Colonic mucosa (tissue), 4 donors: Measurements from ENCODE around the gene FAM114A2. TPM values are rescaled to one million over a fixed set of nuclear protein-coding genes. Genes with fewer than 3 reads are reported as not detected.
"Not testable (repeated sequence)": the region's sequence is repeated elsewhere in the genome, so short reads cannot be mapped to it uniquely, and the experiment has no call there.

Experiments used
- DNase-seq: peaks from one replicate; pipeline ENCODE4 v3.0.0-alpha.2; 2020
- H3K27ac ChIP-seq: fragments of 200-600 bp; one replicate; pipeline ENCODE4 v1.8.0; 2021
- H3K27me3 ChIP-seq: fragments of 200-600 bp; one replicate; pipeline ENCODE4 v1.8.0; 2021
- H3K36me3 ChIP-seq: fragments of 200-600 bp; one replicate; pipeline ENCODE4 v1.8.0; 2021
- H3K4me1 ChIP-seq: fragments of 200-600 bp; one replicate; pipeline ENCODE4 v1.8.0; 2021; ENCODE audit warnings: mild to moderate bottlenecking
- H3K4me3 ChIP-seq: fragments of 200-600 bp; one replicate; pipeline ENCODE4 v1.8.0; 2021
- H3K9ac ChIP-seq, 2 donors: one replicate each; pipeline ENCODE4 v1.7.0; 2013; ENCODE audit warnings: control low read depth in 2 of 2, low read depth in 2 of 2, low read length in 2 of 2
- H3K9me3 ChIP-seq: fragments of 200-600 bp; one replicate; pipeline ENCODE4 v1.8.0; 2021
- intact Hi-C: fragments of 100-400 bp; cut with DNase I; formaldehyde crosslinking; loops from one replicate; pipeline ENCODE4 v1.14.1; 2022
- total RNA-seq, 2 donors: library from RNA; stranded (reverse); fragmentation: NEBNext Ultra II Directional in 1 of 2; extraction: Animal tissue kit (Norgen Biotek cat#: 25700) in 1 of 2; gene quantifications; one replicate each; pipeline ENCODE4 v1.2.1, GENCODE V29; 2021
- TF ChIP-seq, protein P1 (sequence below): fragments of 200-600 bp; IDR thresholded peaks from one replicate; pipeline ENCODE4 v1.8.0; 2022; ENCODE audit warnings: antibody characterized with exemption, mild to moderate bottlenecking
- donor health status: healthy.
- donor health status: DM: no; HTN: no; CAD: no.
- donor health status: DM: no; HTN: no; CAD: no.

The FAM114A2 gene
- total RNA-seq, 2 donors from 2014 or later: 15.8 to 16.0 TPM

DNA sequence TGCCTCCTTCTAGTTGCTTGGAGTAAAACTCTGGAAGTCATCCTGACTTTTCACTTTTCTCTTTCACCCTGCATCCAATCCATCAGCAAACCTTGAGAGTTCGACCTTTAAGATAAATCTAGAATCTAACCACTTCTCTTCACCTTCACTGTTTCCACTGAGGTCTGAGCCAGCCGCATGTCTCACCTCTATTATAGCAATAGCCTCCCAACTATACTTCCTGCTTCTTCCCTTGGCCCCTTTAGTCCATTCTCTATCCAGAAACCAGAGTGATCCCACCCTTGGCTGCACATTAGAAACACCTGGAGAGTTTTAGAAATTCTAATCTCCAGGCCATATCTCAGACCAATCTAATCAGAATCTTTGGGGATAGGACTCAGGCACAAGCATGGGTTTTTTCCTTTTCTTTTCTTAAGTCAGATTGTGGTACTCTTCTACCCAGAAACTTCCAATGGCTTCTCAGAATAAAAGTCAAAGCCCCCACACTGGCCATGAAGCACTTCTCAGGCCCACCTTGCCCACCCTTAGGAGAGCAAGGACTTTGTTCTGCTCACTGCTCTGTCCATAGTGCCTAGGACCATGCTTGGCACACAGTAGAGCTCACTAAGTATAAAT lies 33.2 kb upstream of the FAM114A2 start:
- H3K9ac ChIP-seq: no peak overlapping the region
- TF ChIP-seq, protein P1, sequence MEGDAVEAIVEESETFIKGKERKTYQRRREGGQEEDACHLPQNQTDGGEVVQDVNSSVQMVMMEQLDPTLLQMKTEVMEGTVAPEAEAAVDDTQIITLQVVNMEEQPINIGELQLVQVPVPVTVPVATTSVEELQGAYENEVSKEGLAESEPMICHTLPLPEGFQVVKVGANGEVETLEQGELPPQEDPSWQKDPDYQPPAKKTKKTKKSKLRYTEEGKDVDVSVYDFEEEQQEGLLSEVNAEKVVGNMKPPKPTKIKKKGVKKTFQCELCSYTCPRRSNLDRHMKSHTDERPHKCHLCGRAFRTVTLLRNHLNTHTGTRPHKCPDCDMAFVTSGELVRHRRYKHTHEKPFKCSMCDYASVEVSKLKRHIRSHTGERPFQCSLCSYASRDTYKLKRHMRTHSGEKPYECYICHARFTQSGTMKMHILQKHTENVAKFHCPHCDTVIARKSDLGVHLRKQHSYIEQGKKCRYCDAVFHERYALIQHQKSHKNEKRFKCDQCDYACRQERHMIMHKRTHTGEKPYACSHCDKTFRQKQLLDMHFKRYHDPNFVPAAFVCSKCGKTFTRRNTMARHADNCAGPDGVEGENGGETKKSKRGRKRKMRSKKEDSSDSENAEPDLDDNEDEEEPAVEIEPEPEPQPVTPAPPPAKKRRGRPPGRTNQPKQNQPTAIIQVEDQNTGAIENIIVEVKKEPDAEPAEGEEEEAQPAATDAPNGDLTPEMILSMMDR: no peak
- H3K36me3 ChIP-seq: no peaks in the 10 kb centered on the region
- H3K4me3 ChIP-seq: no peak overlapping the region
- H3K27me3 ChIP-seq: no peaks in the 10 kb centered on the region
- no peak overlapping the region for H3K27ac ChIP-seq
- H3K4me1 ChIP-seq: no peaks in the 10 kb centered on the region
- no peaks in the 10 kb centered on the region for H3K9me3 ChIP-seq
- intact Hi-C loops: loop anchor here (2.0 to 10.0 kb wide), 2 partner anchors 333 to 543 kb away; no protein-coding TSS in a partner anchor
- DNase-seq: no peak

DNA sequence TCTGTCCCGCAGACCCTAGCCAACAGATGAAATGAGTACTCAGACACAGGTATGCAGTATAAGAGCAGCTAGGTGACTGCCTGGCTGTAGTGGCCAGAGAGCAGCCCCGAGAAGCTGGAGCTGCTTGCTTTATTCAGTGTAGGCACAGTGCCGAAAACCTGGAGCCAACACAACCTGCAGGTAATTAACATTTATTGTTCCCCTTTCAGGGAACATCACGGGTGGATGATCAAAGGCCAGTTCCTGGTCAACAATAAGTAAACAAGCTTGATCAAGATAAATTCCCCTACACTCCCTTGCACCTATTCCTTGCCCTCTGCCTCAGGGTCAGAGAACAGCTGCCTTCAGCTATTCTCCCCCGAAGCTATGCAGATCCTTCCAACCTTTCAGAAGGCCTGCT lies 31.1 kb upstream of the FAM114A2 start:
- DNase-seq: peak; percentile 29
- not testable (repeated sequence) for H3K27me3 ChIP-seq, H3K9me3 ChIP-seq, H3K9ac ChIP-seq, H3K36me3 ChIP-seq, H3K27ac ChIP-seq, H3K4me3 ChIP-seq, H3K4me1 ChIP-seq
- intact Hi-C loops: loop anchor here (10.0 kb wide), 1 partner anchor 545 kb away; no protein-coding TSS in a partner anchor

DNA sequence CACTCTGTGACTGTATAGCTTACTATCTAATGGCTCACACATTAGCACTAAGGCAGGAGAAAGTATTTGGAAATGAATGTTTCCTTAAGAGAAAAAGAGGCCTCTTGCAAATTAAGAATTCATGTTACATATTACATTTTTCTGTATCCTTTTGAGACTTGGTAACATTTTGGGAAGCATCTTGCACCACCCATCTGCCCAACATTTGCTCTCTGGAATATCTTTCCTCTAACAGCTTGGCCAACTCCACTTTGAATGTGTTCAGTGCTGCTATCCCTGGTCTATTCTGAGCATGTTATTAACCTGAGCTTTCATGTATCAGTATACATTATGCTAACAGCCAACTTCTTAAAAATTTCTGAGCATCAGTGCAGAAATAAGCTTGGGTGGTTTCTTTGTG lies 27.3 kb upstream of the FAM114A2 start:
- intact Hi-C loops: no loop called here
- no peaks in the 10 kb centered on the region for H3K27me3 ChIP-seq

DNA sequence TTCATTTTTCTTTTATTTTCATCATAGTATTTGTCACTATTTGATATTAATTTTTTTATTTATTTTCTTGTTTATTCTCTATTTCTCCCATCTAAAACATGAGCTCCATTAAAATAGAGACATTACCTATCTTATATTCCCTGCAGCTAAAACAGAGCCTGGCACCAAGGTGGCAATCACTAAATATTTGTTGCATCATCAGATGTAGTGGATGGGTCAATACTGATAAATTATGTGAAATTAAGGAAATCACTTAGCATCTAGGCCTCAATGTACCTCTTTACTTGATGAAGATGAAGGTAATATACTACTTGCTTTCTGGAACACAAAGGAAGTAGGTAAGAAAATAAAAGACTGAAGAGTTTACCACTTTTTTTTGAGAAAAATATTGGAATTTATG lies 24.7 kb upstream of the FAM114A2 start:
- Histone ChIP-seq H3K9me3 (no peaks in the 10 kb centered on the region), H3K4me1 (no peaks in the 10 kb centered on the region), H3K9ac (no peak overlapping the region), H3K27me3 (no peaks in the 10 kb centered on the region), H3K27ac (no peak overlapping the region), H3K4me3 (no peak overlapping the region), H3K36me3 (no peaks in the 10 kb centered on the region)
- TF ChIP-seq, protein P1: no peak
- intact Hi-C loops: no loop called here
- DNase-seq: no peak

More for the DNA sequence above, 27.3 kb upstream of the FAM114A2 start:
- no peaks in the 10 kb centered on the region for H3K9me3 ChIP-seq
- no peak for DNase-seq
- no peak overlapping the region for H3K27ac ChIP-seq
- H3K4me1 ChIP-seq: no peaks in the 10 kb centered on the region
- TF ChIP-seq, protein P1: no peak
- no peak overlapping the region for H3K4me3 ChIP-seq
- no peak overlapping the region for H3K9ac ChIP-seq
- no peaks in the 10 kb centered on the region for H3K36me3 ChIP-seq

DNA sequence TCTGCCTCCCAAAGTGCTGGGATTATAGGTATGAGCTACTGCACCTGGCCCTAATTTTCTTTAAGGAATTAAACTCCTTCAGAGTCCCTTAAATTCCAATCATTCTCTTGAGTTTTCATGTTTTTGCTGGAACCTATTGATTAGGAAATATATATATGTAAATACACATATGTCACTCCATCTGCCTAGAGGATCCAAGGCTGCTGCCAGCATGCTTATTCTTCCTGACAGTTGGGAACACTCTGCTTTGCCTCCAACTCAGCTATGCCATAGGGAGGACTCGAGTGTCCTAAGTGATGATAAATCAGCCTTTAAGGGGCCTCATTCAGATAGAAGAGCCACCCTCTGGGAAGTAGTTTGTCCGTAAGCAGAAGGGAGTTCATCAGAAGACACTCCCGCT lies 21.9 kb upstream of the FAM114A2 start:
- H3K36me3 ChIP-seq: no peaks in the 10 kb centered on the region
- no peak overlapping the region for H3K9ac ChIP-seq
- intact Hi-C loops: no loop called here
- H3K27me3 ChIP-seq: no peaks in the 10 kb centered on the region
- H3K4me3 ChIP-seq: no peak overlapping the region
- no peak overlapping the region for H3K27ac ChIP-seq
- H3K9me3 ChIP-seq: no peaks in the 10 kb centered on the region
- no peak for DNase-seq
- TF ChIP-seq, protein P1: no peak
- no peaks in the 10 kb centered on the region for H3K4me1 ChIP-seq

DNA sequence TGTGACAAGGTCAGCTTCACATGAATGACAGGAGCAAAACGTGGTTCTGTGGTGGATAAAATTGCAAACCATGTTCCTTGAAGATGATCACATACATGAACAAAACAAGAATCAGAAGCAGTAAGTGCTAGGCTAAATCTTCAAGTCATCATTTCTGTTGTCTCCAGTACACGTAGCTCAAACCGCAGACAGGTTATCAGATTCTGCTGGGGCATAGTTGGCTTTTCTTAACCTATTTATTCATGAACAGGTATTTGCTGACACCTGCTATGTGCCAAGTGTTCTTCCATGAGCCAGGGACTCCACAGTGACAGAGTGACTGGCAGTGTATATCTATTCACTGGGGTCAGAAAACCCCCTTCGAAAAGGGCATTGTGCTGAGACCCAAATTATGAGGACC lies 20.9 kb upstream of the FAM114A2 start:
- Histone ChIP-seq H3K27ac (no peak overlapping the region), H3K27me3 (no peaks in the 10 kb centered on the region)

More for the DNA sequence above, 20.9 kb upstream of the FAM114A2 start:
- H3K4me3 ChIP-seq: no peak overlapping the region
- H3K9me3 ChIP-seq: no peaks in the 10 kb centered on the region
- H3K9ac ChIP-seq: no peak overlapping the region
- TF ChIP-seq, protein P1: no peak
- DNase-seq: no peak
- no peaks in the 10 kb centered on the region for H3K36me3 ChIP-seq
- no peaks in the 10 kb centered on the region for H3K4me1 ChIP-seq
- intact Hi-C loops: no loop called here
